H1 (cell line): ENCODE data around the gene OR12D1. TPM values are rescaled to one million over a fixed set of nuclear protein-coding genes. Genes with fewer than 3 reads are reported as not detected.

Experiments
- JUND ChIP-seq: IDR thresholded peaks from 2 replicates; pipeline ENCODE4 v1.6.1; 2011; ENCODE audit warnings: mild to moderate bottlenecking, improper control_type of control experiment, low read length
- MAFK ChIP-seq: IDR thresholded peaks from 2 replicates; pipeline ENCODE4 v1.6.1; 2012; ENCODE audit warnings: low read depth, mild to moderate bottlenecking, improper control_type of control experiment, low read length
- RNF2 ChIP-seq: fragments of 200-900, 300-1000 bp; sonication (generic); IDR thresholded peaks from 2 replicates; pipeline ENCODE4 v1.7.1; 2016; ENCODE audit warnings: borderline replicate concordance, low read depth, mild to moderate bottlenecking, antibody characterized with exemption, low read length; ENCODE audit not compliant: poor library complexity, severe bottlenecking; ENCODE audit errors: missing control alignments
- SIX5 ChIP-seq: IDR thresholded peaks from 2 replicates; pipeline ENCODE4 v1.6.1; 2011; ENCODE audit warnings: mild to moderate bottlenecking, low read depth, low read length
- USF2 ChIP-seq: IDR thresholded peaks from 2 replicates; pipeline ENCODE4 v1.6.1; 2011; ENCODE audit warnings: low read length, improper control_type of control experiment
- polyA plus RNA-seq, 7 experiments: library from polyadenylated mRNA; depleted of rRNA in 3 of 7; stranded (reverse) in 5 of 7; unstranded in 2 of 7; fragments of >200 nt in 5 of 7; fragments of 200-250 nt in 2 of 7; gene quantifications; 1 replicate in 5 of 7; 2 replicates in 1 of 7; 4 replicates in 1 of 7; pipeline versions ENCODE4 v1.2.1 to v1.2.3, GENCODE V29; 2011 to 2013; ENCODE audit warnings: missing spikeins in 2 of 7, mixed read lengths in 2 of 7
- total RNA-seq: library from RNA; stranded (reverse); fragmentation: NEBNext Ultra II Directional; extraction: Animal tissue kit (Norgen Biotek cat#: 25700); gene quantifications from 2 replicates; pipeline ENCODE4 v1.2.1, GENCODE V29; 2021

OR12D1 gene
- total and polyA plus RNA-seq, 2 of the 8 experiments (the other 6 are each of a cell fraction or from before 2014, with no cell fraction given): not detected

GRCh38 chr6:29465279-29465678, 50.6 kb downstream of the OR12D1 start (continued):
- TF ChIP-seq RNF2: no peak
- no peak for TF ChIP-seq SIX5
- no peak for TF ChIP-seq USF2
- no peak for TF ChIP-seq JUND
- TF ChIP-seq MAFK: no peak
